Measurements from ENCODE around the gene PLD4.

- no peak for TF ChIP-seq CTCF (IDR thresholded peaks at IDR 0.05; ENCODE audit: borderline replicate concordance, extremely low read depth, low read length, poor library complexity, severe bottlenecking)
- TF ChIP-seq EZH2 (IDR thresholded peaks at IDR 0.05; ENCODE audit: borderline replicate concordance, low read depth, low read length, severe bottlenecking): no peak
Observed at GRCh38 chr14:104957146-104958113, 32.8 kb downstream of the PLD4 start.
